Muscle layer of duodenum (tissue), 2 donors: ENCODE data around the gene ANKRD24.
"Not testable (repeated sequence)": the region's sequence is repeated elsewhere in the genome, so short reads cannot be mapped to it uniquely, and the experiment has no call there.

Experiments used
- H3K27ac ChIP-seq: one replicate; pipeline ENCODE4 v1.7.0; 2013; ENCODE audit warnings: mild to moderate bottlenecking, low read length
- H3K27me3 ChIP-seq: one replicate; pipeline ENCODE4 v1.7.0; 2013; ENCODE audit warnings: low read depth, mild to moderate bottlenecking, control low read depth, low read length
- H3K36me3 ChIP-seq, 2 donors: one replicate each; pipeline ENCODE4 v1.7.0; 2013; ENCODE audit warnings: low read length in 2 of 2, control low read depth in 1 of 2, mild to moderate bottlenecking in 1 of 2; ENCODE audit not compliant: insufficient read depth in 2 of 2, control insufficient read depth in 1 of 2
- H3K4me1 ChIP-seq, 2 donors: one replicate each; pipeline ENCODE4 v1.7.0; 2013; ENCODE audit warnings: low read length in 2 of 2, mild to moderate bottlenecking in 2 of 2, control low read depth in 1 of 2, moderate library complexity in 1 of 2; ENCODE audit not compliant: insufficient read depth in 2 of 2, control insufficient read depth in 1 of 2
- H3K4me3 ChIP-seq, 2 donors: one replicate each; pipeline ENCODE4 v1.7.0; 2013; ENCODE audit warnings: low read length in 2 of 2, low read depth in 1 of 2, mild to moderate bottlenecking in 1 of 2
- H3K9me3 ChIP-seq, 2 donors: one replicate each; pipeline ENCODE4 v1.7.0; 2013; ENCODE audit warnings: low read length in 2 of 2, control low read depth in 1 of 2, mild to moderate bottlenecking in 1 of 2; ENCODE audit not compliant: control insufficient read depth in 1 of 2
- donor health status: healthy.

Gene ANKRD24

GRCh38 chr19:4227771-4228170, 45.3 kb downstream of the ANKRD24 start:
- H3K4me3 ChIP-seq = no peak overlapping the region
- H3K4me1 ChIP-seq = no peaks in the 10 kb centered on the region
- H3K27ac ChIP-seq = no peak overlapping the region
- no peaks in the 10 kb centered on the region for H3K9me3 ChIP-seq
- no peaks in the 10 kb centered on the region for H3K36me3 ChIP-seq
- peaks cover 17% of the 10 kb centered on the region for H3K27me3 ChIP-seq

- H3K27me3 ChIP-seq = peaks cover 17% of the 10 kb centered on the region
- H3K27ac ChIP-seq = no peak overlapping the region
- no peaks in the 10 kb centered on the region for H3K36me3 ChIP-seq
- no peak overlapping the region for H3K4me3 ChIP-seq
- H3K9me3 ChIP-seq = no peaks in the 10 kb centered on the region
- no peaks in the 10 kb centered on the region for H3K4me1 ChIP-seq
Measured at GRCh38 chr19:4228765-4229178, 46.3 kb downstream of the ANKRD24 start.

- H3K36me3 ChIP-seq = no peaks in the 10 kb centered on the region
- H3K4me3 ChIP-seq = no peak within 1 kb of the TSS
- no peak within 1 kb of the TSS for H3K27ac ChIP-seq
- peaks cover 17% of the 10 kb centered on the region for H3K27me3 ChIP-seq
- no peaks in the 10 kb centered on the region for H3K9me3 ChIP-seq
- H3K4me1 ChIP-seq = no peaks in the 10 kb centered on the region
Measured at GRCh38 chr19:4229179-4229931, 46.9 kb downstream of the ANKRD24 start, which contains the start of gene EBI3. EBI3 (plus strand) TSS chr19:4229523; CDS start chr19:4229551, 28 bp downstream.

GRCh38 chr19:4230237-4230636, 47.7 kb downstream of the ANKRD24 start:
- H3K36me3 ChIP-seq, H3K27ac ChIP-seq, H3K4me1 ChIP-seq, H3K4me3 ChIP-seq, H3K9me3 ChIP-seq: not testable (repeated sequence)
- peaks cover 17% of the 10 kb centered on the region for H3K27me3 ChIP-seq

GRCh38 chr19:4231521-4231920, 49.0 kb downstream of the ANKRD24 start:
- H3K36me3 ChIP-seq, H3K9me3 ChIP-seq, H3K4me3 ChIP-seq, H3K4me1 ChIP-seq, H3K27ac ChIP-seq: not testable (repeated sequence)
- peaks cover 17% of the 10 kb centered on the region for H3K27me3 ChIP-seq

- H3K27ac ChIP-seq, H3K9me3 ChIP-seq, H3K36me3 ChIP-seq, H3K4me3 ChIP-seq, H3K4me1 ChIP-seq: not testable (repeated sequence)
- H3K27me3 ChIP-seq = peaks cover 17% of the 10 kb centered on the region
Measured at GRCh38 chr19:4232139-4232538, 49.6 kb downstream of the ANKRD24 start.

GRCh38 chr19:4232614-4233281, 50.3 kb downstream of the ANKRD24 start:
- Histone ChIP-seq H3K36me3 (no peaks in the 10 kb centered on the region), H3K27me3 (peaks cover 16% of the 10 kb centered on the region), H3K4me1 (no peaks in the 10 kb centered on the region)

GRCh38 chr19:4233282-4233853, 50.9 kb downstream of the ANKRD24 start:
- no peaks in the 10 kb centered on the region for H3K9me3 ChIP-seq
- peaks cover 11% of the 10 kb centered on the region for H3K27me3 ChIP-seq
- no peaks in the 10 kb centered on the region for H3K36me3 ChIP-seq
- H3K4me3 ChIP-seq = no peak overlapping the region
- no peaks in the 10 kb centered on the region for H3K4me1 ChIP-seq
- H3K27ac ChIP-seq = no peak overlapping the region

More at GRCh38 chr19:4232614-4233281, 50.3 kb downstream of the ANKRD24 start:
- no peak overlapping the region for H3K27ac ChIP-seq
- H3K9me3 ChIP-seq = no peaks in the 10 kb centered on the region
- no peak overlapping the region for H3K4me3 ChIP-seq

GRCh38 chr19:4234142-4234861, 51.8 kb downstream of the ANKRD24 start:
- H3K27ac ChIP-seq = no peak overlapping the region
- H3K27me3 ChIP-seq = peaks cover 3% of the 10 kb centered on the region
- no peaks in the 10 kb centered on the region for H3K4me1 ChIP-seq
- H3K4me3 ChIP-seq = no peak overlapping the region
- H3K36me3 ChIP-seq = no peaks in the 10 kb centered on the region
- no peaks in the 10 kb centered on the region for H3K9me3 ChIP-seq

GRCh38 chr19:4234862-4235201, 52.3 kb downstream of the ANKRD24 start:
- no peak overlapping the region for H3K27ac ChIP-seq
- H3K36me3 ChIP-seq = no peaks in the 10 kb centered on the region
- no peak overlapping the region for H3K4me3 ChIP-seq
- H3K27me3 ChIP-seq = no peaks in the 10 kb centered on the region
- no peaks in the 10 kb centered on the region for H3K9me3 ChIP-seq
- H3K4me1 ChIP-seq = no peaks in the 10 kb centered on the region

- not testable (repeated sequence) for H3K4me1 ChIP-seq, H3K36me3 ChIP-seq
Measured at GRCh38 chr19:4237510-4237909, 55.0 kb downstream of the ANKRD24 start.

More at GRCh38 chr19:4237510-4237909, 55.0 kb downstream of the ANKRD24 start:
- H3K27me3 ChIP-seq, H3K9me3 ChIP-seq, H3K27ac ChIP-seq, H3K4me3 ChIP-seq: not testable (repeated sequence)
